ENCODE measurements around the gene UAP1L1. TPM values are rescaled to one million over a fixed set of nuclear protein-coding genes. Genes with fewer than 3 reads are reported as not detected.

The UAP1L1 gene
- total and polyA plus RNA-seq, 2 of the 8 experiments (the other 6 are each of a cell fraction or from before 2014, with no cell fraction given) = 2.0 to 5.4 TPM

DNA sequence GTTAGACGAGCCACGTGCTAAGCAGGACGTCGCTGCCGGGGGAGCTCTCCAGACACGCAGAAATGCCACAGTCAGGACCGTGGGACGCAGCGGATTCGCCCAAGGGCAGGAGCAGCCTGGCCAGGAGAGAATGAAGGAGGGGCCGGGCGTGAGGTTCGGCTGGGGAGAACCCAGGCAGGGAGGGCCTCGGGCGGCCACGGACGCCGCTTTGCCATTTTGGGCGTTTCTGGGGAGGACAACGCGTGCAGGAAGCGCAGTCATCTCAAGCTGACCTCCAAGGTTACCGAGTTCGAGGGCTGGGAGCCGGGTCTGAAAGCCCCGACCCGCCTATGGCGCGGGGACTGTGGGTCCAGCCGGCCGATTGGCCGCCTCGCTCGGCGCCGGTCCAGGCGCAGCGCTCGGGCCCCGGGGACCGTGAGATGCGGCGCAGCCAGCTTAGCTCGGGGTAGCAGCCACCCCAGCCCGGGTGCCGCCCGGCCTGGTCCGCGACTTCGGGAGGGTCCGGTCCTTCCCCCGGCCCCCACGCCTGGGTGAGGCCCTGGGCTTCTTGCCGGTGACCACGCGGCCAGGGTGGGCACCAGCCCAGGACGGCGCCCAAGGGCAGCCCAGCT, 8.7 kb downstream of the UAP1L1 start (continued):
- TF ChIP-seq, protein P1, sequence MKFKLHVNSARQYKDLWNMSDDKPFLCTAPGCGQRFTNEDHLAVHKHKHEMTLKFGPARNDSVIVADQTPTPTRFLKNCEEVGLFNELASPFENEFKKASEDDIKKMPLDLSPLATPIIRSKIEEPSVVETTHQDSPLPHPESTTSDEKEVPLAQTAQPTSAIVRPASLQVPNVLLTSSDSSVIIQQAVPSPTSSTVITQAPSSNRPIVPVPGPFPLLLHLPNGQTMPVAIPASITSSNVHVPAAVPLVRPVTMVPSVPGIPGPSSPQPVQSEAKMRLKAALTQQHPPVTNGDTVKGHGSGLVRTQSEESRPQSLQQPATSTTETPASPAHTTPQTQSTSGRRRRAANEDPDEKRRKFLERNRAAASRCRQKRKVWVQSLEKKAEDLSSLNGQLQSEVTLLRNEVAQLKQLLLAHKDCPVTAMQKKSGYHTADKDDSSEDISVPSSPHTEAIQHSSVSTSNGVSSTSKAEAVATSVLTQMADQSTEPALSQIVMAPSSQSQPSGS (IDR thresholded peaks at IDR 0.05; ENCODE audit: low read length) = no peak
- TF ChIP-seq ASH2L (IDR thresholded peaks at IDR 0.05; ENCODE audit: low read length) (peak; percentile 40), RBBP5 (IDR thresholded peaks at IDR 0.05; ENCODE audit: borderline replicate concordance, low read depth, low read length) (0 out of 2 replicates have a peak, but pooled peaks have one; percentile 65), KDM4A (IDR thresholded peaks at IDR 0.05; ENCODE audit: low read depth, low read length, severe bottlenecking) (no peak), TCF12 (IDR thresholded peaks at IDR 0.05; ENCODE audit: low read depth, low read length) (no peak), POU5F1 (IDR thresholded peaks at IDR 0.05; ENCODE audit: low read depth, low read length) (no peak), SIN3A (conservative IDR thresholded peaks at IDR 0.05 in 1 of 2, IDR thresholded peaks at IDR 0.05 in 1 of 2; ENCODE audit: low read depth in 1 of 2, low read length in 2 of 2) (no peak), TAF7 (optimal IDR thresholded peaks at IDR 0.05; ENCODE audit: borderline replicate concordance, low read depth, low read length) (no peak), RAD21 (IDR thresholded peaks at IDR 0.05 in 1 of 2, conservative IDR thresholded peaks at IDR 0.05 in 1 of 2; ENCODE audit: low read depth in 2 of 2, low read length in 2 of 2) (no peak), SP4 (IDR thresholded peaks at IDR 0.05; ENCODE audit: low read length) (no peak), BCL11A (IDR thresholded peaks at IDR 0.05; ENCODE audit: low read depth in 2 of 2, low read length in 2 of 2) (no peak), CBX8 (IDR thresholded peaks at IDR 0.05; ENCODE audit: borderline replicate concordance, low read depth, low read length) (no peak)
- TF ChIP-seq, protein P2, sequence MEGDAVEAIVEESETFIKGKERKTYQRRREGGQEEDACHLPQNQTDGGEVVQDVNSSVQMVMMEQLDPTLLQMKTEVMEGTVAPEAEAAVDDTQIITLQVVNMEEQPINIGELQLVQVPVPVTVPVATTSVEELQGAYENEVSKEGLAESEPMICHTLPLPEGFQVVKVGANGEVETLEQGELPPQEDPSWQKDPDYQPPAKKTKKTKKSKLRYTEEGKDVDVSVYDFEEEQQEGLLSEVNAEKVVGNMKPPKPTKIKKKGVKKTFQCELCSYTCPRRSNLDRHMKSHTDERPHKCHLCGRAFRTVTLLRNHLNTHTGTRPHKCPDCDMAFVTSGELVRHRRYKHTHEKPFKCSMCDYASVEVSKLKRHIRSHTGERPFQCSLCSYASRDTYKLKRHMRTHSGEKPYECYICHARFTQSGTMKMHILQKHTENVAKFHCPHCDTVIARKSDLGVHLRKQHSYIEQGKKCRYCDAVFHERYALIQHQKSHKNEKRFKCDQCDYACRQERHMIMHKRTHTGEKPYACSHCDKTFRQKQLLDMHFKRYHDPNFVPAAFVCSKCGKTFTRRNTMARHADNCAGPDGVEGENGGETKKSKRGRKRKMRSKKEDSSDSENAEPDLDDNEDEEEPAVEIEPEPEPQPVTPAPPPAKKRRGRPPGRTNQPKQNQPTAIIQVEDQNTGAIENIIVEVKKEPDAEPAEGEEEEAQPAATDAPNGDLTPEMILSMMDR (IDR thresholded peaks at IDR 0.05; ENCODE audit: control extremely low read depth in 1 of 3, insufficient read depth in 1 of 3, low read depth in 1 of 3, low read length in 3 of 3) = no peak
